MCF 10A (cell line): Measurements from ENCODE around the gene LKAAEAR1. TPM values are rescaled to one million over a fixed set of nuclear protein-coding genes. Genes with fewer than 3 reads are reported as not detected.

Experiments used
- BruUV-seq: library from RNA; stranded (reverse); fragments of 400-500 nt; replicated peaks from 2 replicates; lab custom pipeline; 2021; lab: Mats Ljungman, UMichigan
- CTCF ChIA-PET: fragments of 300-600 bp; sonication (Branson Sonifier 250); formaldehyde crosslinking; extraction: SDS; loops from one replicate; lab custom pipeline; 2021; ENCODE audit warnings: antibody characterized with exemption, inconsistent platforms; lab: Yijun Ruan, JAX
- POLR2A ChIA-PET: fragments of 300-600, 350-650 bp; sonication (Branson Sonifier 250); formaldehyde crosslinking; extraction: SDS; loops from one replicate; lab custom pipeline; 2020; ENCODE audit warnings: antibody characterized with exemption, inconsistent platforms; lab: Yijun Ruan, JAX
- DNase-seq: peaks from one replicate; pipeline ENCODE4 v3.0.0-alpha.2; 2018; ENCODE audit not compliant: unreplicated experiment
- H3K27ac Mint-ChIP-seq: one replicate; pipeline ENCODE4 v1.8.0; 2022; ENCODE audit warnings: mild to moderate bottlenecking, low read depth, mixed read lengths; ENCODE audit not compliant: unreplicated experiment
- H3K27me3 Mint-ChIP-seq: one replicate; pipeline ENCODE4 v1.8.0; 2022; ENCODE audit warnings: mixed read lengths; ENCODE audit not compliant: insufficient read depth, unreplicated experiment
- H3K36me3 Mint-ChIP-seq: one replicate; pipeline ENCODE4 v1.8.0; 2022; ENCODE audit warnings: mild to moderate bottlenecking, moderate library complexity, mixed read lengths; ENCODE audit not compliant: insufficient read depth, unreplicated experiment
- H3K4me1 Mint-ChIP-seq: one replicate; pipeline ENCODE4 v1.8.0; 2022; ENCODE audit warnings: mixed read lengths; ENCODE audit not compliant: insufficient read depth, unreplicated experiment
- H3K4me3 Mint-ChIP-seq: one replicate; pipeline ENCODE4 v1.8.0; 2022; ENCODE audit warnings: mild to moderate bottlenecking, moderate library complexity, mixed read lengths; ENCODE audit not compliant: unreplicated experiment
- H3K9me3 Mint-ChIP-seq: one replicate; pipeline ENCODE4 v1.8.0; 2022; ENCODE audit warnings: mixed read lengths; ENCODE audit not compliant: unreplicated experiment
- CTCF ChIP-seq: fragments of 200-600 bp; IDR thresholded peaks from one replicate; pipeline ENCODE4 v1.8.0; 2022; ENCODE audit warnings: antibody characterized with exemption, mild to moderate bottlenecking; ENCODE audit not compliant: unreplicated experiment
- intact Hi-C: fragments of 100-400 bp; cut with micrococcal nuclease; formaldehyde crosslinking; loops from 2 replicates; pipeline ENCODE4 v1.14.1; 2022
- total RNA-seq: library from RNA; stranded (reverse); gene quantifications from 2 replicates; pipeline ENCODE4 v1.2.3, GENCODE V29; 2022

LKAAEAR1 gene
- total RNA-seq, 1 experiment from 2014 or later: not detected

GRCh38 chr20:64110411-64111068 is 26.3 kb upstream of the LKAAEAR1 start:
- H3K27ac Mint-ChIP-seq: no peak overlapping the region
- POLR2A ChIA-PET: no interaction called here
- no TSS peak for BruUV-seq
- H3K9me3 Mint-ChIP-seq: no peaks in the 10 kb centered on the region
- no peak for DNase-seq
- intact Hi-C loops: no loop called here
- CTCF ChIA-PET: interaction anchor here (0.6 to 4.8 kb wide), 3 partner anchors 11 to 176 kb away, joined by 3 to 27 read pairs (median 4); no protein-coding TSS in a partner anchor
- no peak for TF ChIP-seq CTCF
- no peak overlapping the region for H3K4me3 Mint-ChIP-seq
- peaks cover 22% of the 10 kb centered on the region for H3K27me3 Mint-ChIP-seq
- H3K36me3 Mint-ChIP-seq: peaks cover 5% of the 10 kb centered on the region
- no peaks in the 10 kb centered on the region for H3K4me1 Mint-ChIP-seq

GRCh38 chr20:64109831-64110391 is 25.7 kb upstream of the LKAAEAR1 start:
- H3K9me3 Mint-ChIP-seq: no peaks in the 10 kb centered on the region
- H3K4me1 Mint-ChIP-seq: no peaks in the 10 kb centered on the region
- POLR2A ChIA-PET: interaction anchor here (0.6 kb wide), 1 partner anchor 33 kb away, joined by 4 read pairs; no protein-coding TSS in a partner anchor
- TF ChIP-seq CTCF: no peak
- BruUV-seq: no TSS peak
- intact Hi-C loops: no loop called here
- no peak for DNase-seq
- peaks cover 5% of the 10 kb centered on the region for H3K36me3 Mint-ChIP-seq
- no peak overlapping the region for H3K27ac Mint-ChIP-seq
- CTCF ChIA-PET: interaction anchor here (0.6 to 4.8 kb wide), 3 partner anchors 11 to 176 kb away, joined by 3 to 27 read pairs (median 4); no protein-coding TSS in a partner anchor
- peaks cover 22% of the 10 kb centered on the region for H3K27me3 Mint-ChIP-seq
- H3K4me3 Mint-ChIP-seq: no peak overlapping the region

- H3K9me3 Mint-ChIP-seq: no peaks in the 10 kb centered on the region
- CTCF ChIA-PET: interaction anchor here (1.1 to 4.8 kb wide), 2 partner anchors 12 to 70 kb away, joined by 3 to 27 read pairs; no protein-coding TSS in a partner anchor
- intact Hi-C loops: no loop called here
- peaks cover 25% of the 10 kb centered on the region for H3K27me3 Mint-ChIP-seq
- H3K4me3 Mint-ChIP-seq: no peak overlapping the region
- TF ChIP-seq CTCF: no peak
- no peak for DNase-seq
- BruUV-seq: no TSS peak
- H3K36me3 Mint-ChIP-seq: peaks cover 5% of the 10 kb centered on the region
- no peak overlapping the region for H3K27ac Mint-ChIP-seq
- H3K4me1 Mint-ChIP-seq: no peaks in the 10 kb centered on the region
- POLR2A ChIA-PET: interaction anchor here (0.5 to 0.6 kb wide), 2 partner anchors 33 to 149 kb away, joined by 3 to 4 read pairs; no protein-coding TSS in a partner anchor
Observed at GRCh38 chr20:64108731-64109681, 24.8 kb upstream of the LKAAEAR1 start.
